HepG2 (cell line): ENCODE measurements around the gene ATP8A1. TPM values are rescaled to one million over a fixed set of nuclear protein-coding genes. Genes with fewer than 3 reads are reported as not detected.

Source experiments
- ATAC-seq: fragments of 200-7000 bp; cut with Tn5 transposase; 3 replicates; pipeline ENCODE4 v1.9.1; 2020; ENCODE audit warnings: mild to moderate bottlenecking, moderate library complexity
- BruUV-seq: library from RNA; stranded (reverse); fragments of 400-500 nt; replicated peaks from 2 replicates; lab custom pipeline; 2021; lab: Mats Ljungman, UMichigan
- CTCF ChIA-PET: fragments of 300-600 bp; formaldehyde crosslinking; extraction: SDS; loops from one replicate; lab custom pipeline; 2021; ENCODE audit warnings: low total read pairs, inconsistent platforms, low intra/inter-chr PET ratio; lab: Yijun Ruan, JAX
- POLR2A ChIA-PET: fragments of 350-600 bp; sonication (Branson Sonifier 250); formaldehyde crosslinking; loops from one replicate; lab custom pipeline; 2020; ENCODE audit warnings: antibody characterized with exemption, inconsistent platforms; lab: Yijun Ruan, JAX
- DNase-seq: peaks from one replicate; pipeline ENCODE4 v3.0.0-alpha.2; 2015; ENCODE audit warnings: low spot score
- FAIRE-seq: peaks from 3 replicates; lab custom pipeline; 2011; peaks lifted over from hg19 to GRCh38; lab: Jason Lieb, UNC
- H2AFZ ChIP-seq: one replicate; pipeline ENCODE4 v1.6.1; 2011; ENCODE audit warnings: low read length, inconsistent platforms
- H3K27ac ChIP-seq: fragments of 300-600 bp; 3 replicates; pipeline ENCODE4 v1.8.0; 2011; ENCODE audit warnings: mixed run types, mild to moderate bottlenecking, mixed read lengths, low read length, inconsistent platforms; ENCODE audit not compliant: insufficient read depth; ENCODE audit errors: extremely low read length
- H3K27me3 ChIP-seq, 2 experiments: fragments of 200-600 bp in 1 of 2; 2 replicates in 1 of 2; 3 replicates in 1 of 2; pipeline versions ENCODE4 v1.6.0 to v1.8.0; 2011; ENCODE audit warnings: low read length in 2 of 2, mild to moderate bottlenecking in 2 of 2, moderate library complexity in 2 of 2, inconsistent platforms in 1 of 2; ENCODE audit not compliant: insufficient read depth in 2 of 2, control insufficient read depth in 1 of 2
- H3K36me3 ChIP-seq, 2 experiments: fragments of 200-600 bp in 1 of 2; replicated peaks in 1 of 2; 2 replicates in 1 of 2; 3 replicates in 1 of 2; pipeline versions ENCODE4 v1.5.1 to v1.8.0; 2011; ENCODE audit warnings: low read length in 2 of 2, inconsistent platforms in 1 of 2; ENCODE audit not compliant: insufficient read depth in 2 of 2, control insufficient read depth in 1 of 2
- H3K4me1 ChIP-seq: 2 replicates; pipeline ENCODE4 v1.5.1; 2012; ENCODE audit warnings: low read length, inconsistent platforms; ENCODE audit not compliant: insufficient read depth
- H3K4me2 ChIP-seq: 2 replicates; pipeline ENCODE4 v1.6.0; 2011; ENCODE audit warnings: low read depth, low read length, inconsistent platforms
- H3K4me3 ChIP-seq, 3 experiments: fragments of 200-600 bp in 1 of 3; sonication (generic), shearing (Covaris generic) in 1 of 3; replicated peaks in 1 of 3; 2 replicates each; pipeline ENCODE4 v1.5.1; 2011 to 2016; ENCODE audit warnings: low read length in 3 of 3, inconsistent platforms in 2 of 3, low read depth in 2 of 3, mild to moderate bottlenecking in 2 of 3, control low read depth in 1 of 3, mixed read lengths in 1 of 3; ENCODE audit not compliant: insufficient read depth in 1 of 3
- H3K79me2 ChIP-seq: one replicate; pipeline ENCODE4 v1.6.1; 2011; ENCODE audit warnings: low read length, inconsistent platforms; ENCODE audit not compliant: insufficient read depth
- H3K9ac ChIP-seq: 2 replicates; pipeline ENCODE4 v1.6.0; 2011; ENCODE audit warnings: mild to moderate bottlenecking, low read depth, low read length, inconsistent platforms; ENCODE audit not compliant: insufficient read depth
- H3K9me3 ChIP-seq: 2 replicates; pipeline ENCODE4 v1.5.1; 2012; ENCODE audit warnings: mild to moderate bottlenecking, low read length
- H4K20me1 ChIP-seq: 2 replicates; pipeline ENCODE4 v1.6.0; 2011; ENCODE audit warnings: inconsistent platforms, mild to moderate bottlenecking, low read length, moderate library complexity; ENCODE audit not compliant: insufficient read depth
- HMG20B ChIP-seq: conservative IDR thresholded peaks from 2 replicates; pipeline ENCODE4 v1.6.1; 2016; ENCODE audit warnings: missing genetic modification reagents, missing compliant biosample characterization
- KDM5A ChIP-seq: fragments of 200-600 bp; sonication (generic); IDR thresholded peaks from 2 replicates; pipeline ENCODE4 v1.7.0; 2018; ENCODE audit warnings: antibody characterized with exemption, mild to moderate bottlenecking, low read length, borderline replicate concordance
- NBN ChIP-seq: fragments of 450-650 bp; conservative IDR thresholded peaks from 2 replicates; pipeline ENCODE4 v1.6.1; 2017
- ZNF253 ChIP-seq: sonication (generic); formaldehyde crosslinking; IDR thresholded peaks from 2 replicates; pipeline ENCODE4 v1.8.0; 2022; ENCODE audit warnings: mild to moderate bottlenecking, missing genetic modification reagents, borderline replicate concordance
- ZNF326 ChIP-seq: sonication (generic); formaldehyde crosslinking; IDR thresholded peaks from 2 replicates; pipeline ENCODE4 v1.4.0; 2020; ENCODE audit warnings: missing genetic modification reagents, borderline replicate concordance
- ZNF383 ChIP-seq: sonication (generic); formaldehyde crosslinking; IDR thresholded peaks from 2 replicates; pipeline ENCODE4 v1.4.0; 2020; ENCODE audit warnings: missing genetic modification reagents, mild to moderate bottlenecking, borderline replicate concordance
- ZNF580 ChIP-seq: IDR thresholded peaks from 2 replicates; pipeline ENCODE4 v1.6.1; 2016; ENCODE audit warnings: low read depth, borderline replicate concordance
- ZNF776 ChIP-seq: sonication (generic); formaldehyde crosslinking; IDR thresholded peaks from 2 replicates; pipeline ENCODE4 v1.4.0; 2020; ENCODE audit warnings: mild to moderate bottlenecking, missing genetic modification reagents
- WGBS: methylation state at CpG from one replicate; pipeline ENCODE4 v1.1.6; 2017; ENCODE audit warnings: low lambda C conversion rate; 5-methylcytosine and 5-hydroxymethylcytosine counted together
- in situ Hi-C: cut with HindIII; loops from 2 replicates; pipeline ENCODE4 v1.10.0; 2017; ENCODE audit warnings: low pct_unique_long_range_greater_than_20kb; ENCODE audit not compliant: extremely low pct_ligation_motif_present
- intact Hi-C: fragments of 100-400 bp; cut with micrococcal nuclease; formaldehyde crosslinking; loops from one replicate; pipeline ENCODE4 v1.10.0; 2022; ENCODE audit not compliant: unreplicated experiment
- polyA plus RNA-seq, 8 experiments: library from polyadenylated mRNA; depleted of rRNA in 3 of 8; stranded (reverse) in 7 of 8; unstranded in 1 of 8; fragments of >200 nt; fragmentation: Illumina TruSeq in 4 of 8; extraction: Trizol in 4 of 8; gene quantifications; 2 replicates each; pipeline versions ENCODE4 v1.2.1 to v1.2.3, GENCODE V29; 2011 to 2016; ENCODE audit warnings: low read depth in 4 of 8, missing spikeins in 1 of 8, mixed read lengths in 1 of 8; ENCODE audit not compliant: insufficient read depth in 1 of 8
- total RNA-seq, 5 experiments: library from RNA; depleted of rRNA; stranded (reverse); fragments of >200 nt; fragmentation: Illumina TruSeq; extraction: Trizol; gene quantifications; 2 replicates each; pipeline ENCODE4 v1.2.3, GENCODE V29; 2016; ENCODE audit warnings: low read depth in 1 of 5

ATP8A1 gene
- total and polyA plus RNA-seq, 2 of the 13 experiments (the other 11 are each of a cell fraction or from before 2014, with no cell fraction given) = 1.7 to 6.2 TPM

GRCh38 chr4:42612898-42613297, 44.0 kb downstream of the ATP8A1 start (continued):
- no peak for TF ChIP-seq ZNF253
- TF ChIP-seq ZNF580 (CRISPR knock-in tag) = no peak
- no peak for TF ChIP-seq NBN

- intact Hi-C loops (no loop called here), in situ Hi-C loops (no loop called here)
- Histone ChIP-seq H2AFZ (no peak overlapping the region), H3K4me1 (no peaks in the 10 kb centered on the region), H3K27me3 (no peaks in the 10 kb centered on the region), H3K4me3 (no peak overlapping the region), H3K79me2 (no peaks in the 10 kb centered on the region), H3K9ac (no peak overlapping the region), H3K9me3 (no peaks in the 10 kb centered on the region), H3K27ac (no peak overlapping the region), H3K36me3 (no peaks in the 10 kb centered on the region), H3K4me2 (no peak overlapping the region), H4K20me1 (no peaks in the 10 kb centered on the region)
- no peak for FAIRE-seq
- no peak for DNase-seq
- TF ChIP-seq ZNF776 (no peak), ZNF383 (no peak), ZNF326 (CRISPR knock-in tag) (no peak), KDM5A (no peak)
- BruUV-seq = no TSS peak
- WGBS = 78% methylated on average over 4 of the region's 4 CpGs
- CTCF ChIA-PET = no interaction called here
- POLR2A ChIA-PET = no interaction called here
- ATAC-seq = no peak
Observed at GRCh38 chr4:42610941-42611340, 46.0 kb downstream of the ATP8A1 start.

GRCh38 chr4:42609051-42609450, 47.9 kb downstream of the ATP8A1 start:
- Histone ChIP-seq H3K4me1 (no peaks in the 10 kb centered on the region), H2AFZ (no peak overlapping the region), H3K36me3 (no peaks in the 10 kb centered on the region), H3K27ac (no peak overlapping the region), H3K79me2 (no peaks in the 10 kb centered on the region), H4K20me1 (no peaks in the 10 kb centered on the region), H3K9ac (no peak overlapping the region), H3K4me3 (no peak overlapping the region), H3K9me3 (no peaks in the 10 kb centered on the region), H3K4me2 (no peak overlapping the region), H3K27me3 (no peaks in the 10 kb centered on the region)
- intact Hi-C loops (no loop called here), in situ Hi-C loops (no loop called here)
- DNase-seq (no peak), ATAC-seq (no peak), FAIRE-seq (no peak)
- ChIA-PET POLR2A (no interaction called here), CTCF (no interaction called here)
- BruUV-seq = no TSS peak
- no peak for TF ChIP-seq HMG20B (CRISPR knock-in tag)
- 77% methylated on average over 4 of the region's 4 CpGs for WGBS
